Measurements from ENCODE around the gene HLA-DPB1.
"Not testable (repeated sequence)": the region's sequence is repeated elsewhere in the genome, so short reads cannot be mapped to it uniquely, and the experiment has no call there.

The HLA-DPB1 gene

GRCh38 chr6:33075568-33076405, at the start of gene HLA-DPB1:
TSS of gene HLA-DPB1 (plus strand) at chr6:33075990. CDS start at chr6:33076042, 52 bp downstream.
- peak; percentile 92 for DNase-seq (ENCODE audit: low spot score)

- DNase-seq (ENCODE audit: low spot score): no peak
Measured at GRCh38 chr6:33028220-33028849, 47.5 kb upstream of the HLA-DPB1 start.

GRCh38 chr6:33029328-33030184, 46.2 kb upstream of the HLA-DPB1 start:
- DNase-seq (ENCODE audit: low spot score): peak; percentile 18

GRCh38 chr6:33030245-33030644, 45.5 kb upstream of the HLA-DPB1 start:
- DNase-seq (ENCODE audit: low spot score): no peak

GRCh38 chr6:33034554-33034953, 41.2 kb upstream of the HLA-DPB1 start:
- DNase-seq (ENCODE audit: low spot score): no peak

GRCh38 chr6:33036535-33036934, 39.3 kb upstream of the HLA-DPB1 start:
- DNase-seq (ENCODE audit: low spot score): no peak

- no peak for DNase-seq (ENCODE audit: low spot score)
Measured at GRCh38 chr6:33040157-33040556, 35.6 kb upstream of the HLA-DPB1 start.

- DNase-seq (ENCODE audit: low spot score): no peak
Measured at GRCh38 chr6:33049323-33050013, 26.3 kb upstream of the HLA-DPB1 start.

GRCh38 chr6:33050014-33050810, 25.6 kb upstream of the HLA-DPB1 start:
- DNase-seq (ENCODE audit: low spot score): no peak

- no peak for DNase-seq (ENCODE audit: low spot score)
Measured at GRCh38 chr6:33052627-33053026, 23.2 kb upstream of the HLA-DPB1 start.

GRCh38 chr6:33053230-33053629, 22.6 kb upstream of the HLA-DPB1 start:
- DNase-seq (ENCODE audit: low spot score): no peak

GRCh38 chr6:33057222-33058150, 18.3 kb upstream of the HLA-DPB1 start:
- DNase-seq (ENCODE audit: low spot score): no peak

- no peak for DNase-seq (ENCODE audit: low spot score)
Measured at GRCh38 chr6:33061987-33062386, 13.8 kb upstream of the HLA-DPB1 start.

GRCh38 chr6:33063435-33063834, 12.4 kb upstream of the HLA-DPB1 start:
- DNase-seq (ENCODE audit: low spot score): not testable (repeated sequence)

- DNase-seq (ENCODE audit: low spot score): no peak
Measured at GRCh38 chr6:33064723-33065122, 11.1 kb upstream of the HLA-DPB1 start.

- no peak for DNase-seq (ENCODE audit: low spot score)
Measured at GRCh38 chr6:33065312-33065711, 10.5 kb upstream of the HLA-DPB1 start.

- no peak for DNase-seq (ENCODE audit: low spot score)
Measured at GRCh38 chr6:33066917-33067521, 8.8 kb upstream of the HLA-DPB1 start.

GRCh38 chr6:33069021-33069738, 6.6 kb upstream of the HLA-DPB1 start:
- DNase-seq (ENCODE audit: low spot score): no peak

GRCh38 chr6:33070909-33071308, 4.9 kb upstream of the HLA-DPB1 start:
- no peak for DNase-seq (ENCODE audit: low spot score)
